ENCODE data around the gene GJB2. TPM values are rescaled to one million over a fixed set of nuclear protein-coding genes. Genes with fewer than 3 reads are reported as not detected.

GJB2 gene
- total RNA-seq = not detected in 2 replicates

DNA sequence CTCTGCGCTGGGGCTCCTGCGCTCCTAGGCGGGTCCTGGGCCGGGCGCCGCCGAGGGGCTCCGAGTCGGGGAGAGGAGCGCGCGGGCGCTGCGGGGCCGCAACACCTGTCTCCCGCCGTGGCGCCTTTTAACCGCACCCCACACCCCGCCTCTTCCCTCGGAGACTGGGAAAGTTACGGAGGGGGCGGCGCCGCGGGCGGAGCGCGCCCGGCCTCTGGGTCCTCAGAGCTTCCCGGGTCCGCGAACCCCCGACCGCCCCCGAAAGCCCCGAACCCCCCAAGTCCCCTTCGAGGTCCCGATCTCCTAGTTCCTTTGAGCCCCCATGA lies at the start of gene GJB2:
Gene GJB2, minus strand, starts transcription at position 103 of the 326 bp plus-strand sequence. CDS start 3,357 bp downstream, outside the sequence.

DNA sequence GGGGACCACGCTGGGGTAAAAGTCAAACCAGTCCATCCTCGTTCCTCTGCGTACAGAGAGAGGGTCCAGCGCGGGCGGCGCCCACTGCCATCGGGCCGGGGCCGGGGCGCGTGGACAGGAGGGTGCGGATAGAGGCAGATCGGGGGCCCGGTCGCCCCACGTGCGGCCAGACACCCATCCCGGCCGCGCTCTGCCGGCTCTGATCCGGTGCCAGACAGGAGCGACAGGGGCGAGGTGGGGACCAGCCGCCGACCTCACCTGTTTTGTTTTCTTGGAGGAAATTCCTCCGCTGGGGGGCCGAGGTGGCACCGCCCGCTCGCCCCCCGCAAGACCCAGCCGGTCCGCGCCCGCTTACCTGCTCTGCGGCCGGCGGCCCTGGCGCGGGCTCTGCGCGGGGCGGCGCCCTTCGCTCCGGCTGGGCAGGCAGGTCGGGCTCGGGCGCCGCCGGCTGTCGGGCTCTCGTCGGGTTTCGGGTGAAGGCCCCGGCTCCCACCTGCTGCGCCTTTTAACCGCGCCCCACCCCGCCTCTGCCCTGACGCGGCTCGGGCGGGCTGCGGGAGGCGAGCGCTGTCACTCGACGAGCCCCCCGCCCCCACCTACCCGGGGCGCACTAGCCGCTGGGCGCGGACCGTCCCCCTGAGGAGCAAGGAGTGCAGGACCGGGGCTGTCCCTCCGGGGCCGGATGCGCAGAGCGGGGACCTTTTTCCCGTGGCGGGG lies 39.3 kb upstream of the GJB2 start, which contains the start of gene GJB6:
Gene GJB6, minus strand, starts transcription at position 481 of the 717 bp plus-strand sequence. CDS start 8,839 bp downstream, outside the sequence.

DNA sequence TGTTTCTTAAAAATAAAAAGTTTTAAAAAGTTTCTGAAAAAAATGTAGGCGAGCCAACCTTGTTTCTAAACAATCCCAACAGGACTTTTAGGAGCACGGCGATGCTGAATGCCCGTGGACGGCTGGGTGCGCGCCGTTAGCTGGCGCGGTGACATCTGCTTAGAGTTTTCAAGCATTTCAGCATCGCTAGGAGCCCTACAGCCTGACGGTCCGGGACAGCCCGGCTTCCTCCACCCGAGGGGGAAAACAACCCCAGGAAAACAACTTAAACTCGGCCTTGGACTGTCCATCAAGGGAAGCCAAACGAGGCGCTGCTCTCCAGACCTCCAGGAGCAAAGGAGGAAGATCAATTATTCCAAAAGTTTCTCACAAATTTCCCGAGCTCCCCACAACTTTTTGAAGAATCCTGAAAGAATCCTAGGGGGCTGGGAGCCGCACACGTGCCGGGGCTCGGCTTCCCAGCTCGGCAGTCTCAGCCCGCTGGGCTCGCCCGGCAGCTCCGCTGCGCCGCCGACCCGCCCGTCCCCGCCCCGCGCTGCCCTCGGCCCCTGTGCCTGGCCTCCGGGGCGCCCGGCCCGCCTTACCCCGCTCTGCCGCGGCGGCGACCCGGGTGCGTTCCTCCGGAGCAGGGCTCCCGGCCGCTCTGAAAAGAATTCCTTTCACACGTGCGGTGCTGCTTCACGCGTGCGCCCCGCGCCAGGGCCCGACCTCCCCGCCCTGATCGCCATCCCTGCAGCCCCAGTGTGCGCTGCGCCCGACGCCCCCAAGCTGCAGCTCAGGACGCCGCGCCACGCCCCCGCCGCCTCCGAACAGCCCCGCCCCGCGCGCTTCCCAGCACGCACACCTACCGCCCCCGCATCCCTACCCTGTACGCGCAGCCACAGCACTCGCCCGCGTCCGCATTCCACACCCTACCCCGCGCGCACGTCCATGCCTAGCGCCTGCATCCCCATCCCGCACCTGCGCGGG lies 32.1 kb downstream of the GJB2 start, which contains the start of gene GJA3:
Gene GJA3, minus strand, starts transcription at position 747 of the 969 bp plus-strand sequence. CDS start 17,764 bp downstream, outside the sequence.

Other genes starting within 250 kb of the GJB2 start
- gene ZMYM2, start 234.2 kb downstream of the GJB2 start, total RNA-seq = 43.4 and 55.7 TPM in 2 replicates
- 0.44 and 0.87 TPM in 2 replicates for gene GJA3, start 31.9 kb downstream of the GJB2 start, total RNA-seq
- not detected in 2 replicates for gene GJB6, start 39.4 kb upstream of the GJB2 start, total RNA-seq